Measurements from ENCODE around the gene NUMB. TPM values are rescaled to one million over a fixed set of nuclear protein-coding genes. Genes with fewer than 3 reads are reported as not detected.

The NUMB gene
- total RNA-seq, 1 experiment from 2014 or later = 46.5 TPM

DNA sequence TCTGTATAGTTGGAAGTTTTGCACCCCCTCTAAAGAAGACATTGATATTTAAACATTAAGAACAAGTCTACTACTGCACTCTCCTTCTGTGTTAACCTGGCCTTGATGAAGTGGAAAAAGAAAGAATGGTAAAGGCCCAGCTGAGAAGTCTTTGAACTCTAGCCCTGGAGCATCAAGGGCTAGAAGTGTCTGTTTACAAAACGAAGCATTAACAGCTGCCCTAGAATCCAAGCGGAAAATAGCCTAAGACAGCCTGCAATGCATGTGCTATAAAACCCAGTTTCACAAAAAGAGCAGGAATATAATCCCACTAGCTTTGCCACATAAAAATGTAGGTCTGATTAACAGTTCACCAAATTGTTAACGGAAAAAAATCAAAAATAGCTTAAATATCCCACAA lies 60.5 kb downstream of the NUMB start:
- no peaks in the 10 kb centered on the region for H4K20me1 ChIP-seq (ENCODE audit: control insufficient read depth, insufficient read depth, insufficient read length)
- no peaks in the 10 kb centered on the region for H3K23me2 ChIP-seq (ENCODE audit: insufficient read length, low read depth, low read length, poor library complexity, severe bottlenecking)
- H3K27ac ChIP-seq (ENCODE audit: insufficient read length, low read depth, low read length) = no peak overlapping the region
- no peak overlapping the region for H3K23ac ChIP-seq (ENCODE audit: insufficient read length, low read depth, low read length)
- H3K79me2 ChIP-seq (ENCODE audit: insufficient read depth, low read length) = no peaks in the 10 kb centered on the region; the same call in 1 of the 2 replicates
- no peak overlapping the region for H3K4me3 Mint-ChIP-seq
- no peak overlapping the region for H3K9ac ChIP-seq (ENCODE audit: extremely low read depth, insufficient read length, low read length)
- H2BK20ac ChIP-seq (ENCODE audit: low read depth, low read length, poor library complexity, severe bottlenecking) = no peak overlapping the region
- H3K9me3 ChIP-seq (ENCODE audit: control insufficient read depth, low read depth, low read length) = no peaks in the 10 kb centered on the region
- no peak overlapping the region for H3K4ac ChIP-seq (ENCODE audit: low read depth, low read length)
- no peak overlapping the region for H3K27ac Mint-ChIP-seq
- H3K36me3 Mint-ChIP-seq (ENCODE audit: insufficient read depth in 1 of 3, low read depth in 3 of 3) = no peaks in the 10 kb centered on the region
- H3K27me3 ChIP-seq (ENCODE audit: insufficient read depth, low read length) = no peaks in the 10 kb centered on the region
- H3K56ac ChIP-seq (ENCODE audit: insufficient read length, low read depth, low read length) = no peak overlapping the region
- H2AK5ac ChIP-seq (ENCODE audit: insufficient read length, low read length) = no peak overlapping the region
- no peak overlapping the region for H3K18ac ChIP-seq (ENCODE audit: insufficient read length, low read depth, low read length)
- H4K91ac ChIP-seq (ENCODE audit: insufficient read length, low read depth, low read length) = no peak overlapping the region
- no peak overlapping the region for H3T11ph ChIP-seq (ENCODE audit: low read length)
- H3K4me1 ChIP-seq (ENCODE audit: insufficient read depth, low read length) = no peaks in the 10 kb centered on the region
- H3K27me3 Mint-ChIP-seq (ENCODE audit: low read depth) = no peaks in the 10 kb centered on the region
- H4K8ac ChIP-seq (replicated peaks; ENCODE audit: insufficient read length, low read depth, low read length) = no peak overlapping the region
- no peaks in the 10 kb centered on the region for H3K79me1 ChIP-seq (ENCODE audit: insufficient read depth, low read depth, low read length, poor library complexity, severe bottlenecking)
- H4K5ac ChIP-seq (ENCODE audit: insufficient read length, low read depth, low read length) = no peak overlapping the region
- WGBS (ENCODE audit: extremely low coverage, insufficient read length, low lambda C conversion rate) = no CpG with 5 or more reads among the region's 3 CpGs
- no peak overlapping the region for H3K14ac ChIP-seq (ENCODE audit: insufficient read depth, low read length)
- TF ChIP-seq, protein P1, sequence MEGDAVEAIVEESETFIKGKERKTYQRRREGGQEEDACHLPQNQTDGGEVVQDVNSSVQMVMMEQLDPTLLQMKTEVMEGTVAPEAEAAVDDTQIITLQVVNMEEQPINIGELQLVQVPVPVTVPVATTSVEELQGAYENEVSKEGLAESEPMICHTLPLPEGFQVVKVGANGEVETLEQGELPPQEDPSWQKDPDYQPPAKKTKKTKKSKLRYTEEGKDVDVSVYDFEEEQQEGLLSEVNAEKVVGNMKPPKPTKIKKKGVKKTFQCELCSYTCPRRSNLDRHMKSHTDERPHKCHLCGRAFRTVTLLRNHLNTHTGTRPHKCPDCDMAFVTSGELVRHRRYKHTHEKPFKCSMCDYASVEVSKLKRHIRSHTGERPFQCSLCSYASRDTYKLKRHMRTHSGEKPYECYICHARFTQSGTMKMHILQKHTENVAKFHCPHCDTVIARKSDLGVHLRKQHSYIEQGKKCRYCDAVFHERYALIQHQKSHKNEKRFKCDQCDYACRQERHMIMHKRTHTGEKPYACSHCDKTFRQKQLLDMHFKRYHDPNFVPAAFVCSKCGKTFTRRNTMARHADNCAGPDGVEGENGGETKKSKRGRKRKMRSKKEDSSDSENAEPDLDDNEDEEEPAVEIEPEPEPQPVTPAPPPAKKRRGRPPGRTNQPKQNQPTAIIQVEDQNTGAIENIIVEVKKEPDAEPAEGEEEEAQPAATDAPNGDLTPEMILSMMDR (conservative IDR thresholded peaks at IDR 0.05) = no peak
- H2BK12ac ChIP-seq (ENCODE audit: insufficient read length, low read depth, low read length) = no peak overlapping the region
- no peak overlapping the region for H2AFZ ChIP-seq (ENCODE audit: low read length)
- no peaks in the 10 kb centered on the region for H3K9me3 Mint-ChIP-seq
- H2BK15ac ChIP-seq (ENCODE audit: low read depth, low read length) = no peak overlapping the region
- H2BK5ac ChIP-seq (ENCODE audit: insufficient read length, low read length) = no peak overlapping the region
- H3K4me1 Mint-ChIP-seq = peaks cover 9 to 10% of the 10 kb centered on the region in 2 experiments
- no peak overlapping the region for H3K4me2 ChIP-seq (ENCODE audit: insufficient read depth, insufficient read length, low read length)
- no peak for DNase-seq
- no peak overlapping the region for H2BK120ac ChIP-seq (ENCODE audit: low read depth, low read length, poor library complexity, severe bottlenecking)
